ENCODE data around the gene TNFAIP2.

The TNFAIP2 gene

DNA sequence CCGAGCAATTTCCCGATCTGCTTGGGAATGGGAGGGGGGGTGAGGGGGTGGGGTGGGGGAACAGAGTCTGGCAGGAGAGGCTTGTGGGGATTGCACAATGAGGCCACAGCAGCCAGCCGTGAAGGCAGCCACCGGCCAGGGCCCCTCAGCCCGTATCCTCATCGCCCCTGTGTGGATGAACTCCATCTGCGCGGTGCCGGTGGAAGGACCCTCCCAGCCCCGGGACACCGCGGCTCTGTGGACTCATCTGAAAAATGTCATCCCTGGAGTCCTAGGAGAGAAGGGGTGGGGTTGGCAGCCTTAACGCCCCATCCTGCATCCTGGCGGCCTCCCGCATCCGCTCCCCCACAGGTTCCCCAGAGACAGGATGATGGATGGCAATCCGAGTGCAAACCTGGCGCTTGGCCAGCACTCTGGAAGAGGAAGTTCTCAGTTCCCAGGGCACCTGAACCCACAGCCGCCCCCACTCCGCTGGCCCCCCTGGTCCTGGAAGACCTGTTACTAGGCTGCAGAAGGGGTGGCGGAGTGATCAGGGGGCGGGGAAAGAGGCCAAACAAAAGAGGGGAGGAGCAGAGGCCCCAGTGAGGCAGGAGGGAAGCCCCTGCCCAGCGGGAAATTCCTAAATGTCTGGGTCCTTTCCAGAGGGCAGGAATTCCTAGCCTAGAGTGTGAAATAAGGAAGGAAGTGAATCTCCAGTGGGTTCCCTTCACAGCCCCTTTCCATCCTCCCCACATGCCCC lies 1.2 kb upstream of the TNFAIP2 start:
- Mint-ChIP-seq H3K4me3 (peak overlapping the region; percentile 51), H3K36me3 (no peaks in the 10 kb centered on the region), H3K27ac (no peak overlapping the region), H3K4me1 (peaks cover 6% of the 10 kb centered on the region), H3K9me3 (no peaks in the 10 kb centered on the region)
- DNase-seq (ENCODE audit: low spot score in 2 of 2) (no peak), ATAC-seq (no peak)

GRCh38 chr14:103122585-103122946 lies 695 bp upstream of the TNFAIP2 start:
- Mint-ChIP-seq H3K9me3 (no peaks in the 10 kb centered on the region), H3K4me1 (peaks cover 6% of the 10 kb centered on the region), H3K4me3 (peak overlapping the region; percentile 51), H3K27ac (no peak overlapping the region), H3K36me3 (no peaks in the 10 kb centered on the region)
- ATAC-seq (no peak), DNase-seq (ENCODE audit: low spot score in 2 of 2) (no peak)

DNA sequence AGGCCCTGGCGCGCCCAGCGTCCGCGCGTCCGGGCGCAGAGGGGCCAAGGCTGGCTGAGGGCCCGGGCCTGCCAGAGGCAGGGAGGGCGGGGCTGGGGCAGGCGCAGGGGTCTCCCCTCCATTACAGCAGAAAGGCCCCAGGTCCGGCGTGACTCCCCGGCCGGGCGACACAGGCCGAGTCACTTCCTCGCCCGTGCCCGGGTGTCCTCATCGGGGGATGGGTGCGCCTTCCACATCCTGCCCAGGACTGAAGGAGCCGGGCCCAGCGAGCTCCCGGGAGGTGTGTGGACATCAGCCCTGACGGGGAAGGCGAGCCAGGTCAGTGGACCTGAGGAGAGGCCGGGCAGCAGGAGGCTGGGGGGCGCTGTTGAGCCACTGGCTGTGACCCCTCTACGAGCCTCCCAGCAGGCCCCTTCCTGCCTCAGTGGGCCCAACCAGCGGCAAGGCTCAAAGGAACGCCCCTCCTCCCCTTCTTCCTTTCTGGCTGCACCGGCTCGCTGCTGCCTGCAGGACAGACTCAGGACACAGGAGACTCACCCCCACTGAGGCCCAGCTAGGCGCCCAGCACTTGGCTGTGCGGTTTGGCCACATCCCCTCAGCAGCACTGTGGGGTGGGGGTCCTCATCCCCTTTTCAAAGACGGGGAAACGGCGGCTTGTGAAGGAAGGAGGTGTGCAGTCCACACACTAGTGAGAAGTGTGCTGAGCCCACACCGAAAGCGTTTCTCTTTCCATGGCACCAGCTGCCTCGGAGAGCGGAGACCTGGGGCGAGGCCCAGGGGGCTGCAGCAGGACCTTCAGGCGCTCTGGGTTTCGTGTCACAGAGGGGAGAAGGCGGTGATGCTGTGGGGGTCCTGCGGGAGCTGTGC lies 606 bp downstream of the TNFAIP2 start:
- no peak overlapping the region for H3K27ac Mint-ChIP-seq
- no peaks in the 10 kb centered on the region for H3K9me3 Mint-ChIP-seq
- H3K36me3 Mint-ChIP-seq: no peaks in the 10 kb centered on the region
- no peak for DNase-seq (ENCODE audit: low spot score in 2 of 2)
- H3K4me3 Mint-ChIP-seq: peak overlapping the region; percentile 51
- ATAC-seq: peak; percentile 9
- peaks cover 6% of the 10 kb centered on the region for H3K4me1 Mint-ChIP-seq

- ATAC-seq: no peak
- H3K4me3 Mint-ChIP-seq: peak overlapping the region; percentile 51
Observed at GRCh38 chr14:103124501-103125001, 1.3 kb downstream of the TNFAIP2 start.

DNA sequence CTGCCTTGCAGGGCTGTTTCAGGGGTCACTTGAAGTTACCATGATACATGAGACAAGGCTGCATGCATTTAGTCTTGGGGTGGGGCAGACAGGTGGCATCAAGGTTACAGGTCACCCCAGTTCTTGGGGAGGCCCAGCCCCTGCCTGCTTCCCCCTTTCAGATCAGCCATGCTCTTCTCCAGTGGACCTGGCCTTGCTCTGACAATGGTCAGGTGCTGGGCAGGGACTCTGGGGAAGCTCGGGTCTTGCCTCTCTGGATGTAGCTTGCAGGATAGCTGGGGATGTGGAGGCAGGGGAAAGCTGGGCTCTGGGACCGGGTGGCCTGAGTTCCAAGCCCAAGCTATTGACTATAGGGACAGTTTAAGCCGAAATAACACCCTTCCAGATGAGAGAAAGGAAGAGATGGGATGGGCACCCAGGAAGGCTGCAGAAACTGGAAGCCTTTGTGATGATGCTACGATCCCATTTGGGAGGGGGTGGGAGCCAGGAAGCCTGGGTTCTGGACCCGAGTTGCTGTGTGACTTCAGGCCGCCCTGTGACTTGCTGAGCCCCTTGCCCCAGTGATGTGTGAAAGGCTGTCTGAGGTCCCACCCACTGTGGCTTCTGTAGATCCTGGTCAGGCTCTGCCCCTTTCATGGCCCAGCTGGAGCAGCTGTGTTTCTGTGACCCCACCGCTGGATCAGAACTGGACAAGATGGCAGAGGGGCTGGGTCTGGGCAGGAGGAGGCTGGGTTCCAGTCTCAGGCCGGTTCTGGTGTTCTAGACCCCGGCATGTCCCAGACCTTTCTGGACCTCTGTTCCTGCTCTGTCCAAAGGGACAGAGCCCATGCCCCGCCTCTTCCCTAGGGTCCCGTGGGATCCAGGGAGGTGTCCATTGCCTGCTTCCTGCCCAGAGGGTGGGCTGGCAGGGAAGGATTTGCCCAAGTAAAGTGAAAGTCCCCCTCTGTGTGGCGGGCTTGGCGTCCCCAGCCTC lies 2.1 kb downstream of the TNFAIP2 start:
- DNase-seq (ENCODE audit: low spot score in 2 of 2) (no peak), ATAC-seq (no peak)
- Mint-ChIP-seq H3K4me1 (peaks cover 6% of the 10 kb centered on the region), H3K27ac (no peak overlapping the region), H3K4me3 (no peak overlapping the region), H3K36me3 (no peaks in the 10 kb centered on the region), H3K9me3 (no peaks in the 10 kb centered on the region)

More at GRCh38 chr14:103124501-103125001, 1.3 kb downstream of the TNFAIP2 start:
- Mint-ChIP-seq H3K27ac (no peak overlapping the region), H3K36me3 (no peaks in the 10 kb centered on the region), H3K9me3 (no peaks in the 10 kb centered on the region), H3K4me1 (peaks cover 6% of the 10 kb centered on the region)
- DNase-seq (ENCODE audit: low spot score in 2 of 2): no peak

DNA sequence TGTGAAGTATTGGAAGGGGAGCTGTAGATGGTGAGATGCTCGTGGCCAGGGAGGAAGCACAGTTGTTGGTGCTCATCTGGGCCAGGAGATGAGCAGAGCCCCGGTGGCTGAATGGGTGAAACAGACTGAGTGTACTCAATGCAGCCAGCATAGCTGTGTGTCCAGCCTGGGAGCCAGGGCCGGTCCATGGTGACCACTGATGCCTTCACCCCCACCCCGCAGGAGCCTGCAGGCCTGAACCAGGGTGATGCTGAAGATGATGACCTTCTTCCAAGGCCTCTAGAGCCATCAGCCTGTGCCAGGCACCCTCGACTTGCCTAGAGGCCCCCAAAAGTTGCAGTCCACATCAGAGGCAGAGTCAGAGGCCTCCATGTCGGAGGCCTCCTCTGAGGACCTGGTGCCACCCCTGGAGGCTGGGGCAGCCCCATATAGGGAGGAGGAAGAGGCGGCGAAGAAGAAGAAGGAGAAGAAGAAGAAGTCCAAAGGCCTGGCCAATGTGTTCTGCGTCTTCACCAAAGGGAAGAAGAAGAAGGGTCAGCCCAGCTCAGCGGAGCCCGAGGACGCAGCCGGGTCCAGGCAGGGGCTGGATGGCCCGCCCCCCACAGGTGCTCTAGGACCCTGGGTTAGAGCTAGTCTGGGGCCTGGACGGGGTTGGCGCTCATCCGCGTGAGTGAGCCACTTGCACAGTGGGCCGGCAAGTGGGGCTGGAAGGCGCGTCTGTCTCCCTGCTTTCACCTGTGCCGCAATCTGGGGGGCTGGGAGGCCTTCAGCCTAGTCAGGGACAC lies 3.0 kb downstream of the TNFAIP2 start:
- Mint-ChIP-seq H3K27ac (no peak overlapping the region), H3K4me3 (no peak overlapping the region), H3K36me3 (no peaks in the 10 kb centered on the region), H3K9me3 (no peaks in the 10 kb centered on the region), H3K4me1 (peaks cover 6% of the 10 kb centered on the region)
- DNase-seq (ENCODE audit: low spot score in 2 of 2) (no peak), ATAC-seq (no peak)

GRCh38 chr14:103126873-103127304 lies 3.6 kb downstream of the TNFAIP2 start:
- Mint-ChIP-seq H3K27ac (no peak overlapping the region), H3K4me3 (no peak overlapping the region)

GRCh38 chr14:103127356-103127755 lies 4.1 kb downstream of the TNFAIP2 start:
- DNase-seq (ENCODE audit: low spot score in 2 of 2) (no peak), ATAC-seq (no peak)
- Mint-ChIP-seq H3K36me3 (no peaks in the 10 kb centered on the region), H3K9me3 (no peaks in the 10 kb centered on the region), H3K4me1 (peaks cover 6% of the 10 kb centered on the region), H3K4me3 (no peak overlapping the region), H3K27ac (no peak overlapping the region)

More at GRCh38 chr14:103126873-103127304, 3.6 kb downstream of the TNFAIP2 start:
- no peak for ATAC-seq
- Mint-ChIP-seq H3K9me3 (no peaks in the 10 kb centered on the region), H3K4me1 (peaks cover 6% of the 10 kb centered on the region), H3K36me3 (no peaks in the 10 kb centered on the region)
- DNase-seq (ENCODE audit: low spot score in 2 of 2): no peak

DNA sequence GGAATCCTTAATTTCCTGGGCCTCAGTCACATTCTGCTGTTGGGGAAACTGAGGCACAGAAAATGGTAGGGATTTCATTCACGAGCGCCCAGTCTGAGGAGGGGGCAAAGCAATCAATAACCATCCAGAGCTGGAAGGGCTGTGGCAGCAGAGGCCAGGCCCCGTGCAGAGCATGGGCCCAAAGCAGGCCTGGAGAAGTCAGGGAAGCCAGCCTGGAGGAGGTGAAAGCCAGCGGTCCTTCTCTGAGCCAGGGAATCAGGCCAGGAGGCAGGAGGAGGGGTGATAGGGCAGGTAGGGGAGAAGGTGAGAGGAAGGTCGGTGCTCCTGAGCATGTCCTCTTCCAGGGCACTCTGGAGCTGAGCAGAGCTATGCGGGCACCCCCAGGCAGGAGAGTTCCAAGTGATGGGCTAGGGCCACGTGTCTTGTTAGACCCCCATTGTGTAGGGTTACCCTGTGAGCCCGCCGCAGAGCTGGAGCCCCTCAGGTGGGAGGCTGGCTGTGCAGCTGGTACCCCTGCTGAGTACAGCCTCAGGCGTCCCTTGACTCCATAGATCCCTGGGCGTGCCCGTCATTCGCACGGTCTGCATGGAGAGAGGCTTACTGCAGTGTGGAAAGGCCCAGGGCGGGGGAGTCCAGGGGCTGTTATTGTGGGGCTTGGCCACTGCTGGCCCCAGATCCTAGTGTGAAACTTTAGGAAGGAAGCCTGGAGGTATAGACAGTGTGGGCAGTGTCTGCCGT lies 4.8 kb downstream of the TNFAIP2 start:
- DNase-seq (ENCODE audit: low spot score in 2 of 2): no peak
- Mint-ChIP-seq H3K9me3 (no peaks in the 10 kb centered on the region), H3K36me3 (no peaks in the 10 kb centered on the region), H3K4me1 (peaks cover 6% of the 10 kb centered on the region), H3K27ac (no peak overlapping the region), H3K4me3 (no peak overlapping the region)
- ATAC-seq: no peak

- ATAC-seq: no peak
- H3K36me3 Mint-ChIP-seq: no peaks in the 10 kb centered on the region
- no peak overlapping the region for H3K4me3 Mint-ChIP-seq
- H3K27ac Mint-ChIP-seq: no peak overlapping the region
- no peaks in the 10 kb centered on the region for H3K9me3 Mint-ChIP-seq
- H3K4me1 Mint-ChIP-seq: peaks cover 6% of the 10 kb centered on the region
- no peak for DNase-seq (ENCODE audit: low spot score in 2 of 2)
Observed at GRCh38 chr14:103128631-103129300, 5.5 kb downstream of the TNFAIP2 start.

- H3K9me3 Mint-ChIP-seq: no peaks in the 10 kb centered on the region
- no peak overlapping the region for H3K4me3 Mint-ChIP-seq
- peaks cover under 1% of the 10 kb centered on the region for H3K4me1 Mint-ChIP-seq
- no peak for ATAC-seq
- no peak overlapping the region for H3K27ac Mint-ChIP-seq
- no peaks in the 10 kb centered on the region for H3K36me3 Mint-ChIP-seq
- no peak for DNase-seq (ENCODE audit: low spot score in 2 of 2)
Observed at GRCh38 chr14:103129301-103130016, 6.2 kb downstream of the TNFAIP2 start.

DNA sequence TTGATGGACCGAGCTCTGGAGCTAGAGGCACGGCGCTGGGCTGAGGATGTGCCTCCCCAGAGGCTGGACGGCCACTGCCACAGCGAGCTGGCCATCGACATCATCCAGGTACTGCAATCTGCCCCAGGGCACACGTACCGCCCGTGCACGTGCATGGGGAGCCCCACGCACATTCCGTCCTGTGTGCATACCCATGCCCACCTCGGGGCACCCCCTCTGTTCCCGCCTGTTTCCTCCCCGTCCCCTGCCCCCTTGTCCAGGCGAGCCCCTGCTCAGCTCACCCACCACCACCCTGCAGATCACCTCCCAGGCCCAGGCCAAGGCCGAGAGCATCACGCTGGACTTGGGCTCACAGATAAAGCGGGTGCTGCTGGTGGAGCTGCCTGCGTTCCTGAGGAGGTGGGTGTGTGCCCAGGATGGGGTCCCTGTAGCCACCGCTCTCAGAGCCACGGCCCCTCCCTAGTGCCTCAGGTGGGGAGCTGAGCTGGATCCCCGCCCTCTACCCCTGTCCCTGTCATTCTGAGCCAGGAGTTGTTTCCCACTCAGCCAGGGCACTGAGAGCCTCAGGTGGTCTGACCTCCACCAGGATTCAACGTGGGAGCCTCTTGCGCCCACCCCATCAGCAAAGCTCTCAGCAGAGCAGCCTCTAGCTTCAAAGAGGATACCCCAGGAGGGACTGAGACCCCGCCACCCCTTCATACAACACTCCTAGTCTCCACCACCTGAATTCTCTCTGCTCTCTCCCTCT lies 6.9 kb downstream of the TNFAIP2 start:
- Mint-ChIP-seq H3K27ac (no peak overlapping the region), H3K36me3 (no peaks in the 10 kb centered on the region), H3K4me1 (no peaks in the 10 kb centered on the region), H3K9me3 (no peaks in the 10 kb centered on the region), H3K4me3 (no peak overlapping the region)
- ATAC-seq (no peak), DNase-seq (ENCODE audit: low spot score in 2 of 2) (no peak)

All from stimulated activated effector memory CD8-positive, alpha-beta T cell treated with anti-CD3 and anti-CD28 coated beads, Interleukin-12 subunit alpha, Interleukin-12 subunit beta, amount 100 ng/mL, for 72 hours (primary cell).